GM23338 (cell line): ENCODE measurements around the gene LILRA1.

Source experiments
- CREB1 ChIP-seq: fragments of 250-450 bp; sonication (Bioruptor Pico); IDR thresholded peaks from 2 replicates; pipeline ENCODE4 v1.5.0; 2020; ENCODE audit warnings: low read depth, mild to moderate bottlenecking, moderate library complexity
- EZH2 ChIP-seq: fragments of 200-600 bp; sonication (generic); IDR thresholded peaks from one replicate; pipeline ENCODE4 v1.8.0; 2017; ENCODE audit warnings: antibody characterized with exemption, mild to moderate bottlenecking, low read depth; ENCODE audit not compliant: unreplicated experiment
- EZH2phosphoT487 ChIP-seq: fragments of 200-600 bp; sonication (generic); IDR thresholded peaks from one replicate; pipeline ENCODE4 v1.8.1; 2018; ENCODE audit warnings: antibody characterized with exemption; ENCODE audit not compliant: unreplicated experiment
- JUNB ChIP-seq: IDR thresholded peaks from one replicate; pipeline ENCODE4 v1.6.1; 2016; ENCODE audit warnings: antibody characterized with exemption; ENCODE audit not compliant: unreplicated experiment
- POLR2AphosphoS5 ChIP-seq: IDR thresholded peaks from 2 replicates; pipeline ENCODE4 v1.6.1; 2016; ENCODE audit warnings: antibody characterized with exemption, low read depth
- ZNF114 ChIP-seq: fragments of 250-450 bp; sonication (Bioruptor Pico); IDR thresholded peaks from 2 replicates; pipeline ENCODE4 v1.5.0; 2020; ENCODE audit warnings: mild to moderate bottlenecking, moderate library complexity
- TF ChIP-seq, protein P1 (sequence below), 2 experiments: fragments of 200-600 bp in 1 of 2; sonication (generic) in 1 of 2; conservative IDR thresholded peaks; 2 replicates each; pipeline versions ENCODE4 v1.5.1 to v1.6.1; 2016 to 2017; ENCODE audit warnings: antibody characterized with exemption in 2 of 2, low read depth in 2 of 2, mild to moderate bottlenecking in 2 of 2, moderate library complexity in 1 of 2
- TF ChIP-seq, protein P2 (sequence below): IDR thresholded peaks from one replicate; pipeline ENCODE4 v1.6.1; 2018; ENCODE audit warnings: antibody characterized with exemption; ENCODE audit not compliant: unreplicated experiment

DNA sequence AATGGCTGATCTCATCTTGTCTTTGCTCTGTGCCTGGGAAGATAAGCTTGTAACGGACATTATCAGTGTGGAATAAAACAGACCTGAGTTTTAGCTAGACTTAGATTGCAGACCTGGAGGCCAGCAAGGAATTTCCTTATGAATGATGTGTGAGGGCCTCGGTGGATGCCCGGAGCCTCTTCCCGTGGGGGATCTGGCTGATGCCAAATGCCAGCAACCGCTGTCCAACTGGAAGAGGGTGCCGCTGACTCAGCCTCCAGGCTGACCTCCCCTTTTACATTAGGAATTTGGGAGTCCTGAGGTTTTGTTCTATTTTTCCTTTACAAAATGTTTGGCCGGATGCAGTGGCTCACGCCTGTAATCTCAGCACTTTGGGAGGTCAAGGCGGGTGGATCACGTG is 39.4 kb upstream of the LILRA1 start:
- TF ChIP-seq, protein P1, sequence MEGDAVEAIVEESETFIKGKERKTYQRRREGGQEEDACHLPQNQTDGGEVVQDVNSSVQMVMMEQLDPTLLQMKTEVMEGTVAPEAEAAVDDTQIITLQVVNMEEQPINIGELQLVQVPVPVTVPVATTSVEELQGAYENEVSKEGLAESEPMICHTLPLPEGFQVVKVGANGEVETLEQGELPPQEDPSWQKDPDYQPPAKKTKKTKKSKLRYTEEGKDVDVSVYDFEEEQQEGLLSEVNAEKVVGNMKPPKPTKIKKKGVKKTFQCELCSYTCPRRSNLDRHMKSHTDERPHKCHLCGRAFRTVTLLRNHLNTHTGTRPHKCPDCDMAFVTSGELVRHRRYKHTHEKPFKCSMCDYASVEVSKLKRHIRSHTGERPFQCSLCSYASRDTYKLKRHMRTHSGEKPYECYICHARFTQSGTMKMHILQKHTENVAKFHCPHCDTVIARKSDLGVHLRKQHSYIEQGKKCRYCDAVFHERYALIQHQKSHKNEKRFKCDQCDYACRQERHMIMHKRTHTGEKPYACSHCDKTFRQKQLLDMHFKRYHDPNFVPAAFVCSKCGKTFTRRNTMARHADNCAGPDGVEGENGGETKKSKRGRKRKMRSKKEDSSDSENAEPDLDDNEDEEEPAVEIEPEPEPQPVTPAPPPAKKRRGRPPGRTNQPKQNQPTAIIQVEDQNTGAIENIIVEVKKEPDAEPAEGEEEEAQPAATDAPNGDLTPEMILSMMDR (conservative IDR thresholded peaks at IDR 0.05; ENCODE audit: low read depth in 2 of 2): no peak
- TF ChIP-seq EZH2phosphoT487 (no peak), EZH2 (no peak), CREB1 (CRISPR knock-in tag) (no peak), POLR2AphosphoS5 (no peak), ZNF114 (CRISPR knock-in tag) (no peak), JUNB (no peak)
- TF ChIP-seq, protein P2, sequence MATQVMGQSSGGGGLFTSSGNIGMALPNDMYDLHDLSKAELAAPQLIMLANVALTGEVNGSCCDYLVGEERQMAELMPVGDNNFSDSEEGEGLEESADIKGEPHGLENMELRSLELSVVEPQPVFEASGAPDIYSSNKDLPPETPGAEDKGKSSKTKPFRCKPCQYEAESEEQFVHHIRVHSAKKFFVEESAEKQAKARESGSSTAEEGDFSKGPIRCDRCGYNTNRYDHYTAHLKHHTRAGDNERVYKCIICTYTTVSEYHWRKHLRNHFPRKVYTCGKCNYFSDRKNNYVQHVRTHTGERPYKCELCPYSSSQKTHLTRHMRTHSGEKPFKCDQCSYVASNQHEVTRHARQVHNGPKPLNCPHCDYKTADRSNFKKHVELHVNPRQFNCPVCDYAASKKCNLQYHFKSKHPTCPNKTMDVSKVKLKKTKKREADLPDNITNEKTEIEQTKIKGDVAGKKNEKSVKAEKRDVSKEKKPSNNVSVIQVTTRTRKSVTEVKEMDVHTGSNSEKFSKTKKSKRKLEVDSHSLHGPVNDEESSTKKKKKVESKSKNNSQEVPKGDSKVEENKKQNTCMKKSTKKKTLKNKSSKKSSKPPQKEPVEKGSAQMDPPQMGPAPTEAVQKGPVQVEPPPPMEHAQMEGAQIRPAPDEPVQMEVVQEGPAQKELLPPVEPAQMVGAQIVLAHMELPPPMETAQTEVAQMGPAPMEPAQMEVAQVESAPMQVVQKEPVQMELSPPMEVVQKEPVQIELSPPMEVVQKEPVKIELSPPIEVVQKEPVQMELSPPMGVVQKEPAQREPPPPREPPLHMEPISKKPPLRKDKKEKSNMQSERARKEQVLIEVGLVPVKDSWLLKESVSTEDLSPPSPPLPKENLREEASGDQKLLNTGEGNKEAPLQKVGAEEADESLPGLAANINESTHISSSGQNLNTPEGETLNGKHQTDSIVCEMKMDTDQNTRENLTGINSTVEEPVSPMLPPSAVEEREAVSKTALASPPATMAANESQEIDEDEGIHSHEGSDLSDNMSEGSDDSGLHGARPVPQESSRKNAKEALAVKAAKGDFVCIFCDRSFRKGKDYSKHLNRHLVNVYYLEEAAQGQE: no peak
